ENCODE data around the gene PIN1. TPM values are rescaled to one million over a fixed set of nuclear protein-coding genes. Genes with fewer than 3 reads are reported as not detected.
"Not testable (repeated sequence)": the region's sequence is repeated elsewhere in the genome, so short reads cannot be mapped to it uniquely, and the experiment has no call there.

The PIN1 gene
- total RNA-seq, 2 donors from 2014 or later: 75.7 to 100 TPM

- Mint-ChIP-seq H3K27ac (peak overlapping the region in 1 of 2 donors; percentile 50), H3K9me3 (no peaks in the 10 kb centered on the region), H3K36me3 (peaks cover 19 to 36% of the 10 kb centered on the region in 2 donors)
- ATAC-seq: no peak
- DNase-seq (ENCODE audit: low spot score in 2 of 2): no peak
These were observed 7.9 kb downstream of the PIN1 start for GRCh38 chr19:9842834-9843625.

GRCh38 chr19:9843626-9844273 lies 8.6 kb downstream of the PIN1 start:
- H3K27ac Mint-ChIP-seq: peak overlapping the region in 1 of 2 donors; percentile 50
- DNase-seq (ENCODE audit: low spot score in 2 of 2); ATAC-seq; H3K9me3 Mint-ChIP-seq: not testable (repeated sequence)
- H3K36me3 Mint-ChIP-seq: peaks cover 19 to 36% of the 10 kb centered on the region in 2 donors

DNA sequence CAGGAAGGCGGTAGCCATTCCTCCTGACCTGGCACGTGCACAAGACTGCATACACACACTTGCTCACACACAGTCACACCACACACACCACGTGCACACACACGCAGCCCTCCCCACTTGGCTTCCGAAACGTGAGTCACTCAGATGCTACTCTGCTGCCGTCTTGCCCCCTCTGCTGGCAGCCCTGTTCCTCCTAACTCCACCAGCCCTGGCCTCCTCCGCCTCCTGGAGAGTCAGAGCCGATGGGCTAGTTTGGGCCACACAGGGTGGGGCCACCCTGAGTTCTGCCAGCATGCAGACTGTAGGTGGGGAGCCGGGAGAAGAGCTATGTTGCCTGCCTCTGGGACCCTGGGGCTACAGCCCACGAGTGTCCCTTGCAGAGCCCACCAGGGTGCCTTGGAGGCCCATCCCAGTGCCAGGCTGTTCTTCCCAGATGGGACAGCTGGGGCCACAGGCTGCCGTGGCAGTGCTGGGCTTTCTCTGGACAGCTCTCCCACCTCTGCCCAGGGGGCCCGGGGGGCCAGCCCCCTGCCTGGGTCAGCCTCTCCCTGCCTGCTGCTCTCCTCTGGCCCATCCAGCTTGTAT lies 12.1 kb downstream of the PIN1 start:
- Mint-ChIP-seq H3K36me3 (peaks cover 9 to 26% of the 10 kb centered on the region in 2 donors), H3K27ac (peak overlapping the region; percentile 2 to 60), H3K9me3 (no peaks in the 10 kb centered on the region)
- peak in 1 of 2 donors; percentile 52 for DNase-seq (ENCODE audit: low spot score in 2 of 2)
- peak; percentile 76 to 79 for ATAC-seq

DNA sequence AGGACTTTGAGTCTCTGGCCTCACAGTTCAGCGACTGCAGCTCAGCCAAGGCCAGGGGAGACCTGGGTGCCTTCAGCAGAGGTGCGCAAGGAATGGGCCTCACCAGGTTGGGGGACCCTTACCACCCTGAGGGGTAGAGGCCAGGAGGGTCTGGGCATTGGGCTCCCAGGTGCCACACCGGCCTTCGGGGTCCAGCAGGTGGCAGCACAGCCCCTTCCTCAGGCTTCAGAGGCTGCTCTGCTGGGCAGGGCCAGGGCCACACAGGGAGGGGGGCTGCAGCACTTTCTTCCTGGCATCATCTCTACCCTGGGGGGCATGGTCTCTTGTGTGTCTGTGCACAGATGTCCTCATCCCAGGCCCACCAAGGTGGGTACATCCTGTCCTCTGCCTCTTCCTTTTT lies 12.9 kb downstream of the PIN1 start:
- DNase-seq (ENCODE audit: low spot score in 2 of 2) (no peak), ATAC-seq (peak; percentile 21 to 56)
- peaks cover 5 to 21% of the 10 kb centered on the region in 2 donors for H3K36me3 Mint-ChIP-seq
- H3K9me3 Mint-ChIP-seq: no peaks in the 10 kb centered on the region
- peak overlapping the region; percentile 35 to 65 for H3K27ac Mint-ChIP-seq

GRCh38 chr19:9848762-9849161 lies 13.6 kb downstream of the PIN1 start:
- no peak for ATAC-seq
- Mint-ChIP-seq H3K9me3 (no peaks in the 10 kb centered on the region), H3K36me3 (peaks cover 0 to 14% of the 10 kb centered on the region in 2 donors), H3K27ac (peak overlapping the region in 1 of 2 donors; percentile 35)
- no peak for DNase-seq (ENCODE audit: low spot score in 2 of 2)

DNA sequence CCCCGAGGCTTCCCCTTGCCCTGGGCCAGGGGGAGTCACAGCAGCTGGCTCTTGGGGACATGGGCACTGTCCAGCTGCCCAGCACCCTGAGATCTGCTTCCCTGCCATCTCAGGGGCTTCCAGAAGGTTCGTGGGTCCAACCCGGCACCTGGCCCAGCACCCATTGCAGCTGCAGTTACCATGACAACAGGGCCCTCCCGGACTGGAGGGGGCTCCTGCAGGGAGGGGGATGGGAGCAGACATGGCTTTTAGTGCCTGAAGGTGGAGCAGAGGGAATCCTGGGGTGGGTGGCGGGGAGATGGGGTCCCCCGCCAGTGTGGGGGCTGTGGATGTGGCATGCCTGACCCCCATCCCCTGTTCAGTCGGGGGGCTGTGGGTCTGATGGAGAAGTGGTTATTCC lies 14.7 kb downstream of the PIN1 start:
- no peak for ATAC-seq
- Mint-ChIP-seq H3K36me3 (peaks cover 0 to 7% of the 10 kb centered on the region in 2 donors), H3K9me3 (no peaks in the 10 kb centered on the region), H3K27ac (no peak overlapping the region)
- DNase-seq (ENCODE audit: low spot score in 2 of 2): no peak

DNA sequence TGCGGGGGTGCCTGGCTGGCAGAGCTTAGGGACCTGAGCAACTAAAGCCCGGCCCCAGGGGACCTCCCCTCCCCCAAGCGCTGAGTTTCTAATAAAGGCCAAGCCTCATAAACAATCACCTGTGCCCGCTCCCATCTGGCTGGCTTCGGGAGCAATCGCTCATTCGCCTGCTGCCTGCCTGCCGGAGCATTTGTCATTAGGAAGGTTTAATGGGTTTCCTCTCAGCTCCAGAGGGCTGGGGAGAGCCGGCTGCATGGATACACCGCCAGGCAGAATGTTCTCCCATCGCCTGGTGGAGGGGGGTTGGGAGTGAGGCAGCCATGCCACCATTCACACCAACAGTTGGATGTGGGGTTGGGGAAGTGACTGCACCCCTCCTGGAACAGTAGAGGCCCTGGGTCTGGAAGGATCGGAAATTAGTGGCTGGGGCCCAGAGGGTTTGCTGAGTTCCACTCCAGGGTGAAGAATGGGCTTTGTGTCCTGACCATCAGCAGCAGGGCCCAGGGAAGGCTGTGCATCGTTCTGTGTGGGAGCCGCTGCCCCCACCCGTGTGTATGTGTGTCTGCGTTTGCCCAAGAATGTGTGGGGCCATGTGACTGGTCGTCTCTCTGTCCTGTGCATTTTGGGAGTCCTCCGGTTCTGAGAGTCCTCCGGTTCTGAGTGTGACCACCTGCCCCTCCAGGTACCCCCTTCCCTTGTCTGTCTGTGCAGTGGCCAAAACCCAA lies 15.3 kb downstream of the PIN1 start:
- H3K36me3 Mint-ChIP-seq: peaks cover 0 to under 1% of the 10 kb centered on the region in 2 donors
- no peak overlapping the region for H3K27ac Mint-ChIP-seq
- no peaks in the 10 kb centered on the region for H3K9me3 Mint-ChIP-seq
- ATAC-seq (no peak), DNase-seq (ENCODE audit: low spot score in 2 of 2) (no peak)

DNA sequence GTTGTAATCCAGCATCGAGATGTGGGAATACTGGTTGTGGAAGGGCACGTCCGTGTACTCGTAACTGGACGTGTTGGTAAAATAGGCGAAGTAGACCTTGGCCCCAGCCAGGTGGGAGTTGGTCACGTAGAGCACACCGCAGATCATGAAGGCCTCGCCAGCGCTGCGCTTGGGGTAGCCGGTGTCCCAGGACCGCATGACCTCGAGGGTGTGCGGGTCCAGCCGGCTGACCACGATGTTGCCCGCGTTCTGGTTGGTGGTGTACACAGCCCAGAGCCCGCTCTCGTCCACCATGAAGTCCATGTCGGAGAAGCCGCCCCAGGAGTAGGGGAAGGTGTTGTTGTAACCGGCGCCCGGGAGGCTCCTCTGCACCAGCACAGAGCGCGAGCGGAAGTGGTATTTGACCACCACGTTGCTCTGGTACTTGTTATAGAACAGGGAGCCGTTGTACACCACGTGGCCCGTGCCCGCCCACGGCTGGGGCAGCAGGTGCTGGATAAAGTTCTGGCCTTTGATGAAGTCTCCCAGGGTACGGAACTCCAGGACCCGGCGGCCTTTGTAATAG lies 19.2 kb downstream of the PIN1 start:
- ATAC-seq: no peak
- Mint-ChIP-seq H3K36me3 (peaks cover 0 to 8% of the 10 kb centered on the region in 2 donors), H3K9me3 (no peaks in the 10 kb centered on the region), H3K27ac (no peak overlapping the region)
- DNase-seq (ENCODE audit: low spot score in 2 of 2): no peak

DNA sequence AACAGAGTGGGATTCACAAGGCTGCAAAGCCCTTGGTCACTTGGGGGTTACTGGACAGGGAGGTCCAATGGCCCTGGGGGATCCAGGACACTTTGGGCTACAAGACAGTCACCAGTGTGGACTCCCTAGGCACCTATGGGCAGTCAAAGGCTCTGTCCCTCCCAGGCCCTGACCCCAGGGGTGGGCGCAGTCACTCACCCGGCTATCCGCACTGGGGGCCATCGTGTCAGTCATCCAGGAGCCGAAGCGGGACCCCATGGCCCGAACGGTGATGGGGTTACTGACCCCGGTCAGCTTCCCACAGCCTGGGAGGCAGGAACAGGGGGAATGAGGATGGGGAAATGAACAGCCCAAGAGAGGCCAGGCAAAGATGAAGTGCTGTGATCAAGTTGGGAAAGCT lies 21.5 kb downstream of the PIN1 start:
- ATAC-seq: no peak
- Mint-ChIP-seq H3K36me3 (peaks cover 0 to 8% of the 10 kb centered on the region in 2 donors), H3K27ac (peak overlapping the region; percentile 79 to 84), H3K9me3 (no peaks in the 10 kb centered on the region)
- no peak for DNase-seq (ENCODE audit: low spot score in 2 of 2)

DNA sequence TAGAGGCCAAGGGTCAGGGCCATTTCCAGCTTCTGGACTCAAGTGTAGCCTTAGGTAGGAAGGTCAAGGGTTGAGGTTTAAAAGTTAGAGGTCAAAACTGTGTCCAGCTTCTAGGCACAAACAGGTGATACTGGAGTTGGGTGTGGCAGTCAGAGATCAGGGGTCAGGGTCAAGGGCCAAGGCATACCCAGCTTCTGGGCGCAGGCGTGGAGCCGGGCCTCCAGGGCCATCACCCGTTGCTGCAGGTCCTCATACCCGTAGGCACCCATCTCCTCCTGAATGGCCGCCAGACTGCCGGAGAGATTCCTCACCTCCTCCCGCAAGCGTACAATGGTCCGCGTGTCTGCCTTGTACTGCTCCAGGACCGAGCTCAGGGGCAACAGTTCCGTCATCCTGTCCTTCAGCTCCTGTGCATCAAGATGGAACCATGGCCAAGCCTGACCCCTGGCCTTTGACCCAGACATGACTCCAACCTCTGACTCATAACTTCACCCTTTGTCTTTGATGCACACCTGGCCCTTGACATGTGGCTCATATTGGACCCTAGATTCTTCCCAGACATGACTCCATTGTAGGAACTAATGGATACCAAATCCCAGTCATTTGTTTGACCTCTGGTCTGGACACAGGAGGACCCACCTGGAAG lies 22.1 kb downstream of the PIN1 start:
- H3K27ac Mint-ChIP-seq: peak overlapping the region in 1 of 2 donors; percentile 84
- no peak for DNase-seq (ENCODE audit: low spot score in 2 of 2)
- H3K9me3 Mint-ChIP-seq: no peaks in the 10 kb centered on the region
- peak in 1 of 2 donors; percentile 20 for ATAC-seq
- peaks cover 0 to 8% of the 10 kb centered on the region in 2 donors for H3K36me3 Mint-ChIP-seq

DNA sequence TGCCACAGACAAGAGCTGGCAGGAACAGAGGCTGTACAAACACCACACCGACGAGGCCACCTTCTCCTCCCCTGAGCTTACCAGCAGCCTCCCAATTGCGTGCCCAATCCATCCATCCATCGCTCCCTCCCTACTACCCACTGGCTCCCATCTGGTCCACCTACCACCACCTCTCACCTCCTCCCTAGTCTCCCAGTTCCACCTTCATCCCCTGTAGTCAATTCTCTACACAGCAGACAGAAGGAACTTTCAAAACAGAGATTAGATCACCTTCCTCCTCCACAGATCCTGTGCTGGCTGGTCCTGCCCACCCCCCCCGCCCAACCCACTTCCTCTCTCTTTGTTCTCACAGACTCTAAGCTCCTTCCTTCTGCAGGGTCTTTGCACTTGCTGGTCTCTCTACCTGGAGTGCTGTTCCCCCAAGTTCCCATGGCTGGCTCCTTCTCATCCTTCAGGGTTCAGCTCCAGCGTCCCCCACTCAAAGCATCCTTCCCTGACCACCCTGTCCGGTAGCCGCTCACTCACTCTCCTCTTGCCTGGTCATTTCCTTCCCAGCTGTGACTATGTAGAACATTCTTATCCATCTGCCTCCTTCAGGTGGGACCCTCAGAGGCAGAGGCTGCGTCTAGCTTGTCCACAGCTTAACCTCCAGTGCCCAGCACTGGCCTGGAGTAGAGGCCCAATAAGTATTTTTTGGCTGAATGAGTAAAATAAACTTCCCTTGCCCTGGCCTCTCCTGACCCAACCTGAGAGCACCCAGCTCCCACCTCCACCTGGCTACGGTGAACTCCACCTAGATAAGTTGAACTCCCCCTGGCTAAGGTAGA lies 23.0 kb downstream of the PIN1 start:
- ATAC-seq (peak; percentile 72 to 75), DNase-seq (ENCODE audit: low spot score in 2 of 2) (no peak)
- Mint-ChIP-seq H3K9me3 (no peaks in the 10 kb centered on the region), H3K27ac (peak overlapping the region; percentile 84 to 90), H3K36me3 (peaks cover 0 to 12% of the 10 kb centered on the region in 2 donors)

- Mint-ChIP-seq H3K36me3 (peaks cover 0 to 14% of the 10 kb centered on the region in 2 donors), H3K27ac (peak overlapping the region; percentile 84 to 90)
These were observed 23.6 kb downstream of the PIN1 start for GRCh38 chr19:9858766-9859165.

DNA sequence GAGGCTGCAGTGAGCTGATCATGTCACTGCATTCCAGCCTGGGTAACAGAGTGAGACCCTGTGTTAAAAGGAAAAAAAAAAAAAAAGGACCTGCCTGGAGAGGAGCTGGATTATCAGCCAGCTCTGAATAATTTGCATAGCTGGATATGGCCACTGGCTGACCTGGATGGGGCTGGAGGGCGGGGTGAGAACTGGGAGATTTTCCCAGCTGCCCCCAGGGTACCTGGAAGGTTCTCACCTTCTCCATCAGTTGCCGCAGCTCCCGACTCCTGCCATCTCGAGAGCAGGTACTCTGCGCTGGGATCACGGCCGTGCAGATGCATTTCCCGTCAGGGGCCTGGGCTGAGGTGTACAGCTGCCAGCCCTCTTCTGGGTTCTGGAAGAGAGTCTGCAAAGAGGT lies 25.3 kb downstream of the PIN1 start:
- peak overlapping the region in 1 of 2 donors; percentile 62 for H3K27ac Mint-ChIP-seq
- no peak for DNase-seq (ENCODE audit: low spot score in 2 of 2)
- no peak for ATAC-seq
- peaks cover 0 to 14% of the 10 kb centered on the region in 2 donors for H3K36me3 Mint-ChIP-seq
- H3K9me3 Mint-ChIP-seq: no peaks in the 10 kb centered on the region

More at GRCh38 chr19:9858766-9859165, 23.6 kb downstream of the PIN1 start:
- no peaks in the 10 kb centered on the region for H3K9me3 Mint-ChIP-seq
- no peak for DNase-seq (ENCODE audit: low spot score in 2 of 2)
- ATAC-seq: no peak

DNA sequence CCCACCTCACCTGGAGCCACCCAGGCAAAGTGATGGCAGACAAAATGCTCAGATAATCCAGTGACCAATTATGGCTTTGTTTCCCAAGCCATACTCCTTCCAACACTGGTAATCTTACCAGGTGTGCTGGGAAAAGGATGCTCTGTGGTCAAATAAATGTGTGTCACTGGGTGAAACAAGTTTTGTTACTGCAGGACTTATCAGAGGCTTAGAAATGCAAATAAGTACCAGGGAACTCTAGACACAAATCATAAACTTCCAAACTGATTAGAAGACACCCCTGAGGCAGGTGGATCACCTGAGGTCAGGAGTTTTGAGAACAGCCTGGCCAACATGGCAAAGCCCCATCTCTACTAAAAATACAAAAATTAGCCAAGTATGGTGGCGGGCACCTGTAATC lies 26.4 kb downstream of the PIN1 start:
- peaks cover 0 to 14% of the 10 kb centered on the region in 2 donors for H3K36me3 Mint-ChIP-seq
- H3K9me3 Mint-ChIP-seq: no peaks in the 10 kb centered on the region
- peak overlapping the region in 1 of 2 donors; percentile 62 for H3K27ac Mint-ChIP-seq
- DNase-seq (ENCODE audit: low spot score in 2 of 2) (no peak), ATAC-seq (no peak)

GRCh38 chr19:9862938-9863337 lies 27.8 kb downstream of the PIN1 start:
- DNase-seq (ENCODE audit: low spot score in 2 of 2) (no peak), ATAC-seq (peak; percentile 41 to 66)
- H3K9me3 Mint-ChIP-seq: no peaks in the 10 kb centered on the region
- H3K27ac Mint-ChIP-seq: peak overlapping the region; percentile 64 to 94
- peaks cover 0 to 5% of the 10 kb centered on the region in 2 donors for H3K36me3 Mint-ChIP-seq
